ENCODE results near the gene TTC23. TPM values are rescaled to one million over a fixed set of nuclear protein-coding genes. Genes with fewer than 3 reads are reported as not detected.

The TTC23 gene
- total and polyA plus RNA-seq, 7 donors: 5.5 to 33.0 (median 19.9) TPM

DNA sequence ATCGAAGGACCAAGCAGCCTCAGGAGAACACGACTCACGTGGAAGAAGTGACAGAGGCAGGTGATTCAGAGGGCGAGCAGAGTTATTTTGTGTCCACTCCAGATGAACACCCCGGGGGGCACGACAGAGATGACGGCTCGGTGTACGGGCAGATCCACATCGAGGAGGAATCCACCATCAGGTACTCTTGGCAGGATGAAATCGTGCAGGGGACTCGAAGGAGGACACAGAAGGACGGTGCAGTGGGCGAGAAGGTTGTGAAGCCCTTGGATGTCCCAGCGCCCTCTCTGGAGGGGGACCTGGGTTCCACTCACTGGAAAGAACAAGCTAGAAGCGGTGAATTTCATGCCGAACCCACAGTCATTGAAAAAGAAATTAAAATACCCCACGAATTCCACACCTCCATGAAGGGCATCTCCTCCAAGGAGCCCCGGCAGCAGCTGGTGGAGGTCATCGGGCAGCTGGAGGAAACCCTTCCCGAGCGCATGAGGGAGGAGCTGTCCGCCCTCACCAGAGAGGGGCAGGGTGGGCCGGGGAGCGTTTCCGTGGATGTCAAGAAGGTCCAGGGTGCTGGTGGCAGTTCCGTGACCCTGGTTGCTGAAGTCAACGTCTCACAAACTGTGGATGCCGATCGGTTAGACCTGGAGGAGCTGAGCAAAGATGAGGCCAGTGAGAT, 118.5 kb downstream of the TTC23 start:
- peaks cover 0 to 100% (median 99%) of the 10 kb centered on the region in 4 donors for H3K4me1 ChIP-seq

DNA sequence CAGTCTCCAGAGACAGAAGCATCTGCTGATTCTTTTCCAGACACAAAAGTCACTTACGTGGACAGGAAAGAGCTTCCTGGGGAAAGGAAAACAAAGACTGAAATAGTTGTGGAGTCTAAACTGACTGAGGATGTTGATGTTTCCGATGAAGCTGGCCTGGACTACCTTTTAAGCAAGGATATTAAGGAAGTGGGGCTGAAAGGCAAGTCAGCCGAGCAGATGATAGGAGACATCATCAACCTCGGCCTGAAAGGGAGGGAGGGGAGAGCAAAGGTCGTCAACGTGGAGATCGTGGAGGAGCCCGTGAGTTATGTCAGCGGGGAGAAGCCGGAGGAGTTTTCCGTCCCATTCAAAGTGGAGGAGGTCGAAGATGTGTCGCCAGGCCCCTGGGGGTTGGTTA, 119.1 kb downstream of the TTC23 start:
- peaks cover 0 to 100% (median 99%) of the 10 kb centered on the region in 4 donors for H3K4me1 ChIP-seq

More for the DNA sequence above, 118.5 kb downstream of the TTC23 start:
- DNase-seq: peak; percentile 64
- no peaks in the 10 kb centered on the region for H3K27me3 ChIP-seq
- peaks cover 35 to 97% (median 55%) of the 10 kb centered on the region in 4 donors for H3K36me3 ChIP-seq
- H3K9me3 ChIP-seq: no peaks in the 10 kb centered on the region
- no peak overlapping the region for H3K4me3 ChIP-seq
- intact Hi-C loops (cut with DNase I): loop anchor here (5.0 kb wide), 1 partner anchor 36 kb away; no protein-coding TSS in a partner anchor
- 96% methylated on average over 30 of the region's 30 CpGs for WGBS, 2 donors
- TF ChIP-seq EP300 (IDR thresholded peaks at IDR 0.05): no peak
- peak in 1 of 4 donors; percentile 29 for TF ChIP-seq POLR2AphosphoS5 (IDR thresholded peaks at IDR 0.05)
- H3K27ac ChIP-seq: peak overlapping the region; percentile 90 to 100 (median 96)

DNA sequence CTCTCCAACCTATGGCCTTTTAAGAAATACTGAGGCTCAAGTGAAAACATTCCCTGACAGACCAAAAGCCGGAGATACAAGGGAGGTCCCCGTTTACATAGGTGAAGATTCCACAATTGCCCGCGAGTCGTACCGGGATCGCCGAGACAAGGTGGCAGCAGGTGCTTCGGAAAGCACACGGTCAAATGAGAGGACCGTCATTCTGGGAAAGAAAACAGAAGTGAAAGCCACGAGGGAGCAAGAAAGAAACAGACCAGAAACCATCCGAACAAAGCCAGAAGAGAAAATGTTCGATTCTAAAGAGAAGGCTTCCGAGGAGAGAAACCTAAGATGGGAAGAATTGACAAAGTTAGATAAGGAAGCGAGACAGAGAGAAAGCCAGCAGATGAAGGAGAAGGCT, 119.7 kb downstream of the TTC23 start:
- H3K27me3 ChIP-seq: no peaks in the 10 kb centered on the region
- 88% methylated on average over 16 of the region's 16 CpGs for WGBS, 2 donors
- no peak overlapping the region for H3K4me3 ChIP-seq
- intact Hi-C loops (cut with DNase I): loop anchor here (5.0 kb wide), 1 partner anchor 38 kb away; no protein-coding TSS in a partner anchor
- H3K27ac ChIP-seq: peak overlapping the region; percentile 90 to 100 (median 96)
- no peaks in the 10 kb centered on the region for H3K9me3 ChIP-seq
- no peak for DNase-seq
- peak in 2 of 4 donors; percentile 14 to 16 for TF ChIP-seq POLR2AphosphoS5 (IDR thresholded peaks at IDR 0.05)
- TF ChIP-seq POLR2A (IDR thresholded peaks at IDR 0.05): no peak
- H3K36me3 ChIP-seq: peaks cover 34 to 87% (median 54%) of the 10 kb centered on the region in 4 donors
- H3K4me1 ChIP-seq: peaks cover 0 to 100% (median 99%) of the 10 kb centered on the region in 4 donors

More for the DNA sequence above, 119.1 kb downstream of the TTC23 start:
- Histone ChIP-seq H3K27me3 (no peaks in the 10 kb centered on the region), H3K4me3 (no peak overlapping the region), H3K36me3 (peaks cover 35 to 92% (median 55%) of the 10 kb centered on the region in 4 donors), H3K27ac (peak overlapping the region; percentile 90 to 100 (median 96)), H3K9me3 (no peaks in the 10 kb centered on the region)
- TF ChIP-seq POLR2AphosphoS5 (IDR thresholded peaks at IDR 0.05) (peak in 1 of 4 donors; percentile 7), EP300 (IDR thresholded peaks at IDR 0.05) (no peak)
- 80 to 85% methylated on average over 13 of the region's 13 CpGs for WGBS, 2 donors
- intact Hi-C loops (cut with DNase I): loop anchor here (5.0 kb wide), 1 partner anchor 37 kb away; no protein-coding TSS in a partner anchor
- DNase-seq: no peak

- TF ChIP-seq POLR2AphosphoS5 (IDR thresholded peaks at IDR 0.05): peak in 1 of 4 donors; percentile 7
- no peak for TF ChIP-seq POLR2A (IDR thresholded peaks at IDR 0.05)
- 92 to 93% methylated on average over 6 of the region's 6 CpGs for WGBS, 2 donors
Measured at GRCh38 chr15:99128411-99128810, 121.0 kb downstream of the TTC23 start.

GRCh38 chr15:99127773-99128172, 121.6 kb downstream of the TTC23 start:
- Histone ChIP-seq H3K27ac (peak overlapping the region; percentile 90 to 100 (median 96)), H3K27me3 (no peaks in the 10 kb centered on the region), H3K4me3 (no peak overlapping the region), H3K4me1 (peaks cover 0 to 100% (median 99%) of the 10 kb centered on the region in 4 donors), H3K9me3 (no peaks in the 10 kb centered on the region), H3K36me3 (peaks cover 28 to 74% (median 54%) of the 10 kb centered on the region in 4 donors)
- TF ChIP-seq POLR2AphosphoS5 (IDR thresholded peaks at IDR 0.05): no peak
- TF ChIP-seq, protein P1, sequence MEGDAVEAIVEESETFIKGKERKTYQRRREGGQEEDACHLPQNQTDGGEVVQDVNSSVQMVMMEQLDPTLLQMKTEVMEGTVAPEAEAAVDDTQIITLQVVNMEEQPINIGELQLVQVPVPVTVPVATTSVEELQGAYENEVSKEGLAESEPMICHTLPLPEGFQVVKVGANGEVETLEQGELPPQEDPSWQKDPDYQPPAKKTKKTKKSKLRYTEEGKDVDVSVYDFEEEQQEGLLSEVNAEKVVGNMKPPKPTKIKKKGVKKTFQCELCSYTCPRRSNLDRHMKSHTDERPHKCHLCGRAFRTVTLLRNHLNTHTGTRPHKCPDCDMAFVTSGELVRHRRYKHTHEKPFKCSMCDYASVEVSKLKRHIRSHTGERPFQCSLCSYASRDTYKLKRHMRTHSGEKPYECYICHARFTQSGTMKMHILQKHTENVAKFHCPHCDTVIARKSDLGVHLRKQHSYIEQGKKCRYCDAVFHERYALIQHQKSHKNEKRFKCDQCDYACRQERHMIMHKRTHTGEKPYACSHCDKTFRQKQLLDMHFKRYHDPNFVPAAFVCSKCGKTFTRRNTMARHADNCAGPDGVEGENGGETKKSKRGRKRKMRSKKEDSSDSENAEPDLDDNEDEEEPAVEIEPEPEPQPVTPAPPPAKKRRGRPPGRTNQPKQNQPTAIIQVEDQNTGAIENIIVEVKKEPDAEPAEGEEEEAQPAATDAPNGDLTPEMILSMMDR (IDR thresholded peaks at IDR 0.05): no peak
- no peak for TF ChIP-seq POLR2A (IDR thresholded peaks at IDR 0.05)
- TF ChIP-seq EP300 (IDR thresholded peaks at IDR 0.05): no peak
- intact Hi-C loops (cut with DNase I): no loop called here
- 89 to 94% methylated on average over 3 of the region's 3 CpGs for WGBS, 2 donors
- no peak for DNase-seq

More at GRCh38 chr15:99128411-99128810, 121.0 kb downstream of the TTC23 start:
- H3K36me3 ChIP-seq: peaks cover 28 to 80% (median 55%) of the 10 kb centered on the region in 4 donors
- peak; percentile 63 for DNase-seq
- peak overlapping the region; percentile 90 to 100 (median 96) for H3K27ac ChIP-seq
- intact Hi-C loops (cut with DNase I): no loop called here
- H3K4me1 ChIP-seq: peaks cover 0 to 100% (median 99%) of the 10 kb centered on the region in 4 donors
- no peak overlapping the region for H3K4me3 ChIP-seq
- H3K27me3 ChIP-seq: no peaks in the 10 kb centered on the region
- H3K9me3 ChIP-seq: no peaks in the 10 kb centered on the region

GRCh38 chr15:99126930-99127329, 122.5 kb downstream of the TTC23 start:
- WGBS, 2 donors: 94 to 98% methylated on average over 3 of the region's 3 CpGs
- Histone ChIP-seq H3K27ac (peak overlapping the region; percentile 90 to 100 (median 96)), H3K36me3 (peaks cover 28 to 66% (median 48%) of the 10 kb centered on the region in 4 donors), H3K4me3 (no peak overlapping the region), H3K27me3 (no peaks in the 10 kb centered on the region), H3K9me3 (no peaks in the 10 kb centered on the region), H3K4me1 (peaks cover 0 to 100% (median 99%) of the 10 kb centered on the region in 4 donors)
- peak; percentile 60 for DNase-seq
- intact Hi-C loops (cut with DNase I): no loop called here
- peak in 2 of 4 donors; percentile 11 to 18 for TF ChIP-seq POLR2AphosphoS5 (IDR thresholded peaks at IDR 0.05)
- no peak for TF ChIP-seq EP300 (IDR thresholded peaks at IDR 0.05)

DNA sequence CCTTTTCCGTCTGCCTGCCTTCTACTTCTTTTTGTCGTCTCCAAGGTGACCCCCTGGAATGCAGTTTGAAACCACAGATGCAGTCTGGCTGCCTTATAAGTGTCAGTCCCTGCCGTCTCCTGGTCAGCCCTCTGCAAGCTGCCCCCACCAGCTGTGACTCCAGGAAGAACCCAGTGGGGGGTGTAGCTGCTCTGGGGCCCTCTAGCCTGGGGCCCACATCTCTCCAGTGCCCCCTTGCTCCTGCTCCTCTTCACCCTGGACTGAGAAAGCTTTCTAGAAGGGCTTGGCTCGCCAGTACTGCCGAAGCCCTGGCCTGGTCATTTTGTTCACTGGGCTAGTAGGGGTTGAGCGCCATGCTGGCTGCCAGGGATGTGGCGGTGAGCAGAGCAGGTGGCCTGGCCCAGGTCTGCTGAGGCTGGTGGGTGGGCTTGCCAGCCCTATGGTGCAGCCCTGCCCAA, 123.2 kb downstream of the TTC23 start:
- TF ChIP-seq POLR2AphosphoS5 (IDR thresholded peaks at IDR 0.05): peak in 2 of 4 donors; percentile 25 to 57
- TF ChIP-seq EP300 (IDR thresholded peaks at IDR 0.05): no peak
- TF ChIP-seq, protein P1 (IDR thresholded peaks at IDR 0.05): no peak
- Histone ChIP-seq H3K4me1 (peaks cover 0 to 100% (median 99%) of the 10 kb centered on the region in 4 donors), H3K4me3 (no peak overlapping the region), H3K27me3 (no peaks in the 10 kb centered on the region), H3K27ac (peak overlapping the region; percentile 90 to 100 (median 96)), H3K36me3 (peaks cover 23 to 58% (median 41%) of the 10 kb centered on the region in 4 donors), H3K9me3 (no peaks in the 10 kb centered on the region)
- 91 to 92% methylated on average over 7 of the region's 7 CpGs for WGBS, 2 donors
- intact Hi-C loops (cut with DNase I): no loop called here
- peak; percentile 65 for DNase-seq
